ENCODE measurements around the gene MRPL23. TPM values are rescaled to one million over a fixed set of nuclear protein-coding genes. Genes with fewer than 3 reads are reported as not detected.

MRPL23 gene
- total and polyA plus RNA-seq, 9 donors: 40.6 to 122 (median 73.7) TPM

GRCh38 chr11:1975185-1975584 is 28.1 kb downstream of the MRPL23 start:
- Histone ChIP-seq H3K36me3 (ENCODE audit: control insufficient read depth, insufficient read depth, low read length) (no peaks in the 10 kb centered on the region), H3K9me3 (replicated peaks; ENCODE audit: control insufficient read depth, low read depth, low read length) (no peaks in the 10 kb centered on the region), H3K27me3 (ENCODE audit: control insufficient read depth, insufficient read depth, low read length) (no peaks in the 10 kb centered on the region), H3K27ac (ENCODE audit: low read length) (no peak overlapping the region), H3K4me1 (ENCODE audit: control insufficient read depth, insufficient read depth, low read length) (no peaks in the 10 kb centered on the region), H3K4me3 (ENCODE audit: low read length) (no peak overlapping the region)
- DNase-seq: no peak
- no CpG with 5 or more reads among the region's 13 CpGs for WGBS (ENCODE audit: insufficient coverage)

- Histone ChIP-seq H3K4me3 (ENCODE audit: low read length) (no peak overlapping the region), H3K36me3 (ENCODE audit: control insufficient read depth, insufficient read depth, low read length) (no peaks in the 10 kb centered on the region), H3K9me3 (replicated peaks; ENCODE audit: control insufficient read depth, low read depth, low read length) (no peaks in the 10 kb centered on the region), H3K27me3 (ENCODE audit: control insufficient read depth, insufficient read depth, low read length) (no peaks in the 10 kb centered on the region), H3K27ac (ENCODE audit: low read length) (no peak overlapping the region), H3K4me1 (ENCODE audit: control insufficient read depth, insufficient read depth, low read length) (peaks cover 3% of the 10 kb centered on the region)
- DNase-seq: no peak
- WGBS (ENCODE audit: insufficient coverage): no CpG with 5 or more reads among the region's 26 CpGs
These were observed 31.8 kb downstream of the MRPL23 start for GRCh38 chr11:1978720-1979473.

- no CpG with 5 or more reads among the region's 11 CpGs for WGBS (ENCODE audit: insufficient coverage)
- H3K27me3 ChIP-seq (ENCODE audit: control insufficient read depth, insufficient read depth, low read length): no peaks in the 10 kb centered on the region
- H3K36me3 ChIP-seq (ENCODE audit: control insufficient read depth, insufficient read depth, low read length): no peaks in the 10 kb centered on the region
- H3K4me1 ChIP-seq (ENCODE audit: control insufficient read depth, insufficient read depth, low read length): peaks cover 3% of the 10 kb centered on the region
- no peak for DNase-seq
- H3K9me3 ChIP-seq (replicated peaks; ENCODE audit: control insufficient read depth, low read depth, low read length): no peaks in the 10 kb centered on the region
- no peak overlapping the region for H3K27ac ChIP-seq (ENCODE audit: low read length)
- H3K4me3 ChIP-seq (ENCODE audit: low read length): no peak overlapping the region
These were observed 32.5 kb downstream of the MRPL23 start for GRCh38 chr11:1979607-1980006.

GRCh38 chr11:1982873-1983600 is 35.9 kb downstream of the MRPL23 start:
- Histone ChIP-seq H3K27me3 (ENCODE audit: control insufficient read depth, insufficient read depth, low read length) (no peaks in the 10 kb centered on the region), H3K9me3 (replicated peaks; ENCODE audit: control insufficient read depth, low read depth, low read length) (no peaks in the 10 kb centered on the region), H3K27ac (ENCODE audit: low read length) (no peak overlapping the region), H3K36me3 (ENCODE audit: control insufficient read depth, insufficient read depth, low read length) (no peaks in the 10 kb centered on the region), H3K4me3 (ENCODE audit: low read length) (no peak overlapping the region), H3K4me1 (ENCODE audit: control insufficient read depth, insufficient read depth, low read length) (peaks cover 3% of the 10 kb centered on the region)
- no CpG with 5 or more reads among the region's 26 CpGs for WGBS (ENCODE audit: insufficient coverage)
- no peak for DNase-seq

- peaks cover 4% of the 10 kb centered on the region for H3K4me1 ChIP-seq (ENCODE audit: control insufficient read depth, insufficient read depth, low read length)
- H3K27ac ChIP-seq (ENCODE audit: low read length): no peak overlapping the region
- H3K27me3 ChIP-seq (ENCODE audit: control insufficient read depth, insufficient read depth, low read length): no peaks in the 10 kb centered on the region
- H3K4me3 ChIP-seq (ENCODE audit: low read length): no peak overlapping the region
- H3K9me3 ChIP-seq (replicated peaks; ENCODE audit: control insufficient read depth, low read depth, low read length): no peaks in the 10 kb centered on the region
- H3K36me3 ChIP-seq (ENCODE audit: control insufficient read depth, insufficient read depth, low read length): no peaks in the 10 kb centered on the region
- WGBS (ENCODE audit: insufficient coverage): 40% methylated on average over 1 of the region's 12 CpGs
- DNase-seq: no peak
These were observed 36.4 kb downstream of the MRPL23 start for GRCh38 chr11:1983601-1983961.

- DNase-seq: no peak
- H3K4me3 ChIP-seq (ENCODE audit: low read length): no peak overlapping the region
- no peaks in the 10 kb centered on the region for H3K36me3 ChIP-seq (ENCODE audit: control insufficient read depth, insufficient read depth, low read length)
- H3K27me3 ChIP-seq (ENCODE audit: control insufficient read depth, insufficient read depth, low read length): no peaks in the 10 kb centered on the region
- peaks cover 9% of the 10 kb centered on the region for H3K4me1 ChIP-seq (ENCODE audit: control insufficient read depth, insufficient read depth, low read length)
- H3K9me3 ChIP-seq (replicated peaks; ENCODE audit: control insufficient read depth, low read depth, low read length): no peaks in the 10 kb centered on the region
- WGBS (ENCODE audit: insufficient coverage): no CpG with 5 or more reads among the region's 6 CpGs
- no peak overlapping the region for H3K27ac ChIP-seq (ENCODE audit: low read length)
These were observed 39.9 kb downstream of the MRPL23 start for GRCh38 chr11:1987024-1987423.

- H3K9me3 ChIP-seq (replicated peaks; ENCODE audit: control insufficient read depth, low read depth, low read length): no peaks in the 10 kb centered on the region
- no peak overlapping the region for H3K27ac ChIP-seq (ENCODE audit: low read length)
- DNase-seq: no peak
- H3K4me1 ChIP-seq (ENCODE audit: control insufficient read depth, insufficient read depth, low read length): peaks cover 12% of the 10 kb centered on the region
- no peaks in the 10 kb centered on the region for H3K27me3 ChIP-seq (ENCODE audit: control insufficient read depth, insufficient read depth, low read length)
- H3K36me3 ChIP-seq (ENCODE audit: control insufficient read depth, insufficient read depth, low read length): no peaks in the 10 kb centered on the region
- WGBS (ENCODE audit: insufficient coverage): no CpG with 5 or more reads among the region's 11 CpGs
- H3K4me3 ChIP-seq (ENCODE audit: low read length): no peak overlapping the region
These were observed 41.0 kb downstream of the MRPL23 start for GRCh38 chr11:1988174-1988573.

- DNase-seq: peak; percentile 4
- no peak overlapping the region for H3K4me3 ChIP-seq (ENCODE audit: low read length)
- H3K36me3 ChIP-seq (ENCODE audit: control insufficient read depth, insufficient read depth, low read length): no peaks in the 10 kb centered on the region
- no peaks in the 10 kb centered on the region for H3K9me3 ChIP-seq (replicated peaks; ENCODE audit: control insufficient read depth, low read depth, low read length)
- H3K27me3 ChIP-seq (ENCODE audit: control insufficient read depth, insufficient read depth, low read length): no peaks in the 10 kb centered on the region
- no CpG with 5 or more reads among the region's 24 CpGs for WGBS (ENCODE audit: insufficient coverage)
- peaks cover 9% of the 10 kb centered on the region for H3K4me1 ChIP-seq (ENCODE audit: control insufficient read depth, insufficient read depth, low read length)
- H3K27ac ChIP-seq (ENCODE audit: low read length): peak overlapping the region; percentile 7
These were observed 41.7 kb downstream of the MRPL23 start for GRCh38 chr11:1988667-1989317.

GRCh38 chr11:1989953-1990352 is 42.8 kb downstream of the MRPL23 start:
- H3K9me3 ChIP-seq (replicated peaks; ENCODE audit: control insufficient read depth, low read depth, low read length): no peaks in the 10 kb centered on the region
- no peak overlapping the region for H3K27ac ChIP-seq (ENCODE audit: low read length)
- no peaks in the 10 kb centered on the region for H3K27me3 ChIP-seq (ENCODE audit: control insufficient read depth, insufficient read depth, low read length)
- H3K4me3 ChIP-seq (ENCODE audit: low read length): no peak overlapping the region
- peaks cover 9% of the 10 kb centered on the region for H3K4me1 ChIP-seq (ENCODE audit: control insufficient read depth, insufficient read depth, low read length)
- WGBS (ENCODE audit: insufficient coverage): no CpG with 5 or more reads among the region's 15 CpGs
- no peaks in the 10 kb centered on the region for H3K36me3 ChIP-seq (ENCODE audit: control insufficient read depth, insufficient read depth, low read length)
- DNase-seq: no peak

GRCh38 chr11:1990872-1991578 is 43.9 kb downstream of the MRPL23 start:
- WGBS (ENCODE audit: insufficient coverage): no CpG with 5 or more reads among the region's 29 CpGs

More at GRCh38 chr11:1990872-1991578, 43.9 kb downstream of the MRPL23 start:
- no peak overlapping the region for H3K4me3 ChIP-seq (ENCODE audit: low read length)
- DNase-seq: no peak
- H3K9me3 ChIP-seq (replicated peaks; ENCODE audit: control insufficient read depth, low read depth, low read length): no peaks in the 10 kb centered on the region
- H3K27me3 ChIP-seq (ENCODE audit: control insufficient read depth, insufficient read depth, low read length): no peaks in the 10 kb centered on the region
- H3K4me1 ChIP-seq (ENCODE audit: control insufficient read depth, insufficient read depth, low read length): peaks cover 9% of the 10 kb centered on the region
- H3K36me3 ChIP-seq (ENCODE audit: control insufficient read depth, insufficient read depth, low read length): no peaks in the 10 kb centered on the region
- H3K27ac ChIP-seq (ENCODE audit: low read length): peak overlapping the region; percentile 55
